Activated CD8-positive, alpha-beta memory T cell treated with anti-CD3 and anti-CD28 coated beads, Interleukin-2, amount 50 U/mL, for 24 hours (primary cell): Measurements from ENCODE around the gene SELENOW.

Source experiments
- DNase-seq: peaks from one replicate; pipeline ENCODE4 v3.0.0-alpha.2; 2020; ENCODE audit errors: extremely low read depth

SELENOW gene

GRCh38 chr19:47821460-47822020 is 43.0 kb downstream of the SELENOW start, which contains the start of gene CRX:
CRX (plus strand) TSS chr19:47821937; CDS start chr19:47834444, 12,507 bp downstream.
- DNase-seq: no peak

- DNase-seq: no peak
Observed at GRCh38 chr19:47824396-47824795, 45.9 kb downstream of the SELENOW start.

- DNase-seq: no peak
Observed at GRCh38 chr19:47826800-47827199, 48.3 kb downstream of the SELENOW start.

- no peak for DNase-seq
Observed at GRCh38 chr19:47832723-47833122, 54.2 kb downstream of the SELENOW start.
